ENCODE measurements around the gene TCN1.

- TF ChIP-seq POLR2AphosphoS5 (IDR thresholded peaks at IDR 0.05; ENCODE audit: low read depth, low read length) (no peak), REST (IDR thresholded peaks at IDR 0.05; ENCODE audit: insufficient read depth in 1 of 2, low read depth in 2 of 2, low read length in 2 of 2) (no peak), FOXP2 (optimal IDR thresholded peaks at IDR 0.05; ENCODE audit: borderline replicate concordance, extremely low read depth, extremely low read length, insufficient read depth) (no peak), TAF1 (IDR thresholded peaks at IDR 0.05; ENCODE audit: borderline replicate concordance, insufficient read depth, low read length) (no peak)
These were observed 11.5 kb upstream of the TCN1 start for GRCh38 chr11:59877784-59878183.
